GM23338 (cell line): ENCODE results near the gene REPS1. TPM values are rescaled to one million over a fixed set of nuclear protein-coding genes. Genes with fewer than 3 reads are reported as not detected.

Source experiments
- ATAC-seq: fragments of 200-7000 bp; cut with Tn5 transposase; 3 replicates; pipeline ENCODE4 v1.9.1; 2020
- DNase-seq: peaks from one replicate; pipeline ENCODE4 v3.0.0-alpha.2; 2015; ENCODE audit warnings: low spot score
- H2AFZ ChIP-seq: fragments of 200-600 bp; sonication (generic); 2 replicates; pipeline ENCODE4 v1.8.0; 2016; ENCODE audit warnings: antibody characterized with exemption, mild to moderate bottlenecking, moderate library complexity
- H3F3A ChIP-seq: fragments of 200-600 bp; sonication (generic); replicated peaks from 2 replicates; pipeline ENCODE4 v1.8.0; 2017; ENCODE audit warnings: antibody characterized with exemption, mixed run types, low read depth
- H3K27ac ChIP-seq: fragments of 200-600 bp; sonication (generic); 2 replicates; pipeline ENCODE4 v1.6.1; 2016; ENCODE audit warnings: low read depth
- H3K27me3 ChIP-seq: fragments of 200-600 bp; sonication (generic); 2 replicates; pipeline ENCODE4 v1.8.0; 2016; ENCODE audit warnings: mild to moderate bottlenecking, mixed run types, moderate library complexity; ENCODE audit not compliant: insufficient read depth
- H3K36me3 ChIP-seq: fragments of 200-600 bp; sonication (generic); 2 replicates; pipeline ENCODE4 v1.8.0; 2016; ENCODE audit warnings: mild to moderate bottlenecking; ENCODE audit not compliant: insufficient read depth
- H3K4me1 ChIP-seq: fragments of 200-600 bp; sonication (generic); 2 replicates; pipeline ENCODE4 v1.8.0; 2016; ENCODE audit warnings: mild to moderate bottlenecking, moderate library complexity; ENCODE audit not compliant: insufficient read depth
- H3K4me2 ChIP-seq: fragments of 200-600 bp; sonication (generic); 2 replicates; pipeline ENCODE4 v1.7.1; 2017; ENCODE audit warnings: mixed run types
- H3K4me3 ChIP-seq: fragments of 200-600 bp; sonication (generic); 2 replicates; pipeline ENCODE4 v1.6.1; 2016; ENCODE audit warnings: mixed run types
- H3K79me2 ChIP-seq: fragments of 200-600 bp; sonication (generic); replicated peaks from 2 replicates; pipeline ENCODE4 v1.8.0; 2017; ENCODE audit warnings: mild to moderate bottlenecking; ENCODE audit not compliant: insufficient read depth
- H3K9me2 ChIP-seq: fragments of 200-600 bp; sonication (generic); 2 replicates; pipeline ENCODE4 v1.8.0; 2017; ENCODE audit not compliant: insufficient read depth
- H4K20me1 ChIP-seq: fragments of 200-600 bp; sonication (generic); replicated peaks from 2 replicates; pipeline ENCODE4 v1.8.0; 2017; ENCODE audit warnings: mild to moderate bottlenecking; ENCODE audit not compliant: insufficient read depth
- H3K27ac Mint-ChIP-seq: 2 replicates; pipeline ENCODE4 v1.8.0; 2020; ENCODE audit warnings: inconsistent platforms, mild to moderate bottlenecking, moderate library complexity, mixed read lengths
- H3K27me3 Mint-ChIP-seq: 3 replicates; pipeline ENCODE4 v1.8.0; 2022; ENCODE audit warnings: low read depth, mild to moderate bottlenecking, moderate library complexity, mixed read lengths, inconsistent platforms; ENCODE audit not compliant: insufficient read depth, poor library complexity
- H3K36me3 Mint-ChIP-seq: 3 replicates; pipeline ENCODE4 v1.8.0; 2021; ENCODE audit warnings: low read depth, mild to moderate bottlenecking, inconsistent platforms, moderate library complexity, mixed read lengths
- H3K4me1 Mint-ChIP-seq: 3 replicates; pipeline ENCODE4 v1.8.0; 2020; ENCODE audit warnings: mild to moderate bottlenecking, inconsistent platforms, mixed read lengths
- H3K4me3 Mint-ChIP-seq: 3 replicates; pipeline ENCODE4 v1.8.0; 2021; ENCODE audit warnings: moderate library complexity, mild to moderate bottlenecking, inconsistent platforms, mixed read lengths
- H3K9me3 Mint-ChIP-seq: 3 replicates; pipeline ENCODE4 v1.8.0; 2020; ENCODE audit warnings: moderate library complexity, mild to moderate bottlenecking, inconsistent platforms, mixed read lengths
- CREB1 ChIP-seq: fragments of 250-450 bp; sonication (Bioruptor Pico); IDR thresholded peaks from 2 replicates; pipeline ENCODE4 v1.5.0; 2020; ENCODE audit warnings: low read depth, mild to moderate bottlenecking, moderate library complexity
- ETS1 ChIP-seq: IDR thresholded peaks from 2 replicates; pipeline ENCODE4 v1.6.1; 2016; ENCODE audit warnings: antibody characterized with exemption
- EZH2 ChIP-seq: fragments of 200-600 bp; sonication (generic); IDR thresholded peaks from one replicate; pipeline ENCODE4 v1.8.0; 2017; ENCODE audit warnings: antibody characterized with exemption, mild to moderate bottlenecking, low read depth; ENCODE audit not compliant: unreplicated experiment
- EZH2phosphoT487 ChIP-seq: fragments of 200-600 bp; sonication (generic); IDR thresholded peaks from one replicate; pipeline ENCODE4 v1.8.1; 2018; ENCODE audit warnings: antibody characterized with exemption; ENCODE audit not compliant: unreplicated experiment
- JUNB ChIP-seq: IDR thresholded peaks from one replicate; pipeline ENCODE4 v1.6.1; 2016; ENCODE audit warnings: antibody characterized with exemption; ENCODE audit not compliant: unreplicated experiment
- POLR2AphosphoS5 ChIP-seq: IDR thresholded peaks from 2 replicates; pipeline ENCODE4 v1.6.1; 2016; ENCODE audit warnings: antibody characterized with exemption, low read depth
- REST ChIP-seq: IDR thresholded peaks from one replicate; pipeline ENCODE4 v1.6.1; 2018; ENCODE audit warnings: antibody characterized with exemption; ENCODE audit not compliant: unreplicated experiment
- STAT1 ChIP-seq: IDR thresholded peaks from one replicate; pipeline ENCODE4 v1.6.1; 2016; ENCODE audit warnings: antibody characterized with exemption; ENCODE audit not compliant: unreplicated experiment
- ZNF114 ChIP-seq: fragments of 250-450 bp; sonication (Bioruptor Pico); IDR thresholded peaks from 2 replicates; pipeline ENCODE4 v1.5.0; 2020; ENCODE audit warnings: mild to moderate bottlenecking, moderate library complexity
- ZNF462 ChIP-seq: fragments of 250-450 bp; sonication (Bioruptor Pico); IDR thresholded peaks from 2 replicates; pipeline ENCODE4 v1.5.0; 2020; ENCODE audit warnings: mild to moderate bottlenecking, moderate library complexity
- polyA plus RNA-seq: library from polyadenylated mRNA; unstranded; fragments of >200 nt; fragmentation: Nextera tagmentation; extraction: Ambion mirVana; gene quantifications from 2 replicates; pipeline ENCODE4 v1.2.1, GENCODE V29; 2016
- total RNA-seq: library from RNA; depleted of rRNA; stranded (reverse); fragments of >200 nt; shearing (Covaris generic); gene quantifications from 2 replicates; pipeline ENCODE4 v1.2.3, GENCODE V29; 2014

REPS1 gene
- total and polyA plus RNA-seq, 2 experiments from 2014 or later: 46.0 to 65.7 TPM

GRCh38 chr6:138944412-138944811 lies 43.6 kb downstream of the REPS1 start (continued):
- TF ChIP-seq REST: no peak

GRCh38 chr6:138943089-138943625 lies 44.9 kb downstream of the REPS1 start:
- peak overlapping the region; percentile 33; the same call in 1 of the 2 replicates for H3K27ac Mint-ChIP-seq
- Histone ChIP-seq H3K4me3 (no peak overlapping the region), H3K36me3 (peaks cover 13% of the 10 kb centered on the region; the same call in 1 of the 2 replicates), H3K79me2 (peaks cover 15% of the 10 kb centered on the region), H3F3A (no peaks in the 10 kb centered on the region), H3K4me1 (peaks cover 11% of the 10 kb centered on the region; the same call in 1 of the 2 replicates), H3K27me3 (no peaks in the 10 kb centered on the region), H3K9me2 (no peaks in the 10 kb centered on the region), H2AFZ (no peak overlapping the region), H3K4me2 (no peak overlapping the region), H3K27ac (no peak overlapping the region), H4K20me1 (no peaks in the 10 kb centered on the region; the same call in 1 of the 2 replicates)
- H3K36me3 Mint-ChIP-seq: peaks cover 46% of the 10 kb centered on the region
- ATAC-seq (no peak), DNase-seq (no peak)
- H3K4me1 Mint-ChIP-seq: peaks cover 18% of the 10 kb centered on the region; the same call in 2 of the 3 replicates
- H3K9me3 Mint-ChIP-seq: peaks cover 4% of the 10 kb centered on the region; the same call in 1 of the 3 replicates
- H3K27me3 Mint-ChIP-seq: no peaks in the 10 kb centered on the region
- no peak overlapping the region for H3K4me3 Mint-ChIP-seq
- no peak for TF ChIP-seq CREB1 (CRISPR knock-in tag)
- no peak for TF ChIP-seq ZNF462
- no peak for TF ChIP-seq EZH2
- TF ChIP-seq ETS1: no peak
- no peak for TF ChIP-seq EZH2phosphoT487
- TF ChIP-seq JUNB: no peak
- no peak for TF ChIP-seq ZNF114
- no peak for TF ChIP-seq STAT1
- TF ChIP-seq REST: no peak
- no peak for TF ChIP-seq POLR2AphosphoS5
